Activated T-helper 17 cell treated with anti-CD3 and anti-CD28 coated beads, Interleukin-2, amount 50 U/mL, for 72 hours (primary cell): ENCODE measurements around the gene GTSE1. TPM values are rescaled to one million over a fixed set of nuclear protein-coding genes. Genes with fewer than 3 reads are reported as not detected.
"Not testable (repeated sequence)": the region's sequence is repeated elsewhere in the genome, so short reads cannot be mapped to it uniquely, and the experiment has no call there.

Experiments used
- ATAC-seq: fragments of 150-1000 bp; cut with Tn5 transposase; replicated peaks from 2 replicates; pipeline ENCODE4 v1.10.0; 2021; ENCODE audit warnings: mild to moderate bottlenecking, moderate library complexity
- H3K27ac Mint-ChIP-seq: one replicate; pipeline ENCODE4 v1.8.0; 2022; ENCODE audit warnings: mixed read lengths
- H3K27me3 Mint-ChIP-seq: one replicate; pipeline ENCODE4 v1.8.0; 2022; ENCODE audit warnings: mixed read lengths
- H3K36me3 Mint-ChIP-seq: one replicate; pipeline ENCODE4 v1.8.0; 2022; ENCODE audit warnings: low read depth, mild to moderate bottlenecking, mixed read lengths
- H3K4me1 Mint-ChIP-seq: one replicate; pipeline ENCODE4 v1.8.0; 2022; ENCODE audit warnings: mixed read lengths
- H3K4me3 Mint-ChIP-seq: one replicate; pipeline ENCODE4 v1.8.0; 2022; ENCODE audit warnings: mild to moderate bottlenecking, mixed read lengths
- H3K9me3 Mint-ChIP-seq: one replicate; pipeline ENCODE4 v1.8.0; 2022; ENCODE audit warnings: mixed read lengths
- total RNA-seq, 2 donors: library from RNA; stranded (reverse); gene quantifications; one replicate each; pipeline ENCODE4 v1.2.3, GENCODE V29; 2022

Gene GTSE1
- total RNA-seq, 2 donors from 2014 or later = 36.9 to 62.1 TPM

GRCh38 chr22:46295277-46295971 is 1.2 kb upstream of the GTSE1 start:
- Mint-ChIP-seq H3K27me3 (peaks cover 4% of the 10 kb centered on the region), H3K27ac (peak overlapping the region; percentile 97), H3K36me3 (peaks cover 36% of the 10 kb centered on the region), H3K4me1 (peaks cover 16% of the 10 kb centered on the region), H3K9me3 (peaks cover 5% of the 10 kb centered on the region), H3K4me3 (peak overlapping the region; percentile 95)
- no peak for ATAC-seq

- H3K4me3 Mint-ChIP-seq = peak overlapping the region; percentile 95
Observed at GRCh38 chr22:46297151-46297812, 612 bp downstream of the GTSE1 start.

DNA sequence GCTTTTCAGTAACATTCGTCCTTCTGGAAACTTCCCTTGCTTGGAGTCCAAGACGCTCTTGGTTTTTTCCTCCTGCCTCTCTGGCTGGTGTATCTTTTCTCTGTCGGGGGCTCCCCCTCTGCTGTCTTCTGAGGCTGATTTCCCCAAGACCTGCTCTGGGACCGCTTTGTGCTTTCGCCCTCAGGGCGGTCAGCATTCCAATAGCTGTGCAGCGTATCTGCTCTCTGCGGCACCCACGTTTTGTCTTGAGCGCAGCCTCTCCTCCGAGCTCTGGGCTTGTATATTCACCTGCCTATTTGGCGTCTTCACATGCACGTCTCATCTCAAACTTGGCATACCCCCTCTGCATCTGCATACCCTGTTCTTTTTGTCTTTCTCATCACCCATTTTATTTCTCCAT is 2.4 kb downstream of the GTSE1 start:
- Mint-ChIP-seq H3K4me1 (peaks cover 21% of the 10 kb centered on the region), H3K27me3 (peaks cover 4% of the 10 kb centered on the region), H3K27ac (no peak overlapping the region), H3K9me3 (no peaks in the 10 kb centered on the region), H3K4me3 (peak overlapping the region; percentile 95), H3K36me3 (peaks cover 37% of the 10 kb centered on the region)
- ATAC-seq = no peak

More at GRCh38 chr22:46297151-46297812, 612 bp downstream of the GTSE1 start:
- Mint-ChIP-seq H3K27ac (peak overlapping the region; percentile 82), H3K4me1 (peaks cover 21% of the 10 kb centered on the region), H3K27me3 (peaks cover 4% of the 10 kb centered on the region), H3K9me3 (peaks cover 2% of the 10 kb centered on the region), H3K36me3 (peaks cover 40% of the 10 kb centered on the region)
- ATAC-seq = peak; percentile 17

DNA sequence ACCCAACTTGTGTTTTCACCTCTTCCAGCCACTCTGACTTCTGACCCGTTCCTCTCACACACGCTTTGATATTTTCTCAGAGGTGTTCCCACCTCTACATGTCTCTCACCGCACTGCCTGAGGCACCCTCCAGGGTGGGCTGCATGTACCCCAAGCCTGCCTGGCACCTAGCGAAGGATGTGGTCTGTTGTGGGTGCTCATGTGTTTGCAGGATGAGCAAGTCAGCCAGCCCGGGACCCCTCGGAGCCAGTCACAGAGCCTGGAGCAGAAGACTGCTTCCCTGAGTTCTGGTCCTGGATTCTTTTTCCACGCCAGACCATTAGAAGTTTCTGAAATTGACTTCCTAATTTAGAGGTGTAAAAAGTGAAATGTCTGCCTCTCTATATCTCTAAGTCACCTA is 3.8 kb downstream of the GTSE1 start:
- Mint-ChIP-seq H3K36me3 (peaks cover 37% of the 10 kb centered on the region), H3K9me3 (no peaks in the 10 kb centered on the region)

DNA sequence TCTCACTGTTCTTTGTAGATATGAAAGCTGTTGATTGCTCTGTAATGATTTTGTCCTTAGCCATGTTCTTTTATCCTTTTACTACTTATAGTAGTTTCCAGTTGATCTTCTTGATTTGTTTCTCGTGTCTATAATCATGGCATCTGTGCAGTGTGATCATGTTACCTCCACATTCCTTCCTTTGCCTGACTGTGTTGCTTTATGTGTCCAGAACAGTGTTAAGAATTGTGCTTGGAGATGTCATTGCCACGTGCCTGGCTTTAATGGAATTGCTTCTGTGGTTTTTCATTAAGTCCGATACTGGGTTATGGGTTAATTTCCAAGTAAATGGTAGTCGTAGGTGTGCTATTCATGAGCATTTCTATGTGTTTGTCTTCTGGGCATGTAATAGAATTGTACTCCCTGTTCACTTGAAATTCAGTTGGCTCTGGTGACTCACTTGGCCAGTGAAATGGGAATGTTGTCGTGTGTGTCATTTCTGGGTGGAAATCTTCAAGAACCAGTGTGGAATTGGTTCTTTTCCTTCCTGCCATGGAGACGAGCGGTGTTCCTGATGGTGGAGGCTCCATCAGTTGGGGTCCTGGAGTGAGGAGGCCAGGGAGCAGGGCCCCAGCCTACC is 6.8 kb downstream of the GTSE1 start:
- no peak for ATAC-seq
- Mint-ChIP-seq H3K4me3 (no peak overlapping the region), H3K4me1 (peaks cover 12% of the 10 kb centered on the region), H3K27ac (no peak overlapping the region), H3K27me3 (peaks cover 4% of the 10 kb centered on the region), H3K9me3 (no peaks in the 10 kb centered on the region), H3K36me3 (peaks cover 31% of the 10 kb centered on the region)

More for the DNA sequence above, 3.8 kb downstream of the GTSE1 start:
- Mint-ChIP-seq H3K27ac (no peak overlapping the region), H3K27me3 (peaks cover 4% of the 10 kb centered on the region), H3K4me3 (no peak overlapping the region), H3K4me1 (peaks cover 21% of the 10 kb centered on the region)
- no peak for ATAC-seq

- peaks cover 5% of the 10 kb centered on the region for H3K4me1 Mint-ChIP-seq
- peaks cover 19% of the 10 kb centered on the region for H3K36me3 Mint-ChIP-seq
- no peaks in the 10 kb centered on the region for H3K27me3 Mint-ChIP-seq
- H3K27ac Mint-ChIP-seq = no peak overlapping the region
- ATAC-seq = no peak
- H3K4me3 Mint-ChIP-seq = no peak overlapping the region
- no peaks in the 10 kb centered on the region for H3K9me3 Mint-ChIP-seq
Observed at GRCh38 chr22:46308283-46308988, 11.8 kb downstream of the GTSE1 start.

GRCh38 chr22:46309526-46310085 is 12.9 kb downstream of the GTSE1 start:
- no peak for ATAC-seq
- Mint-ChIP-seq H3K4me1 (peaks cover 5% of the 10 kb centered on the region), H3K27ac (peak overlapping the region; percentile 7), H3K9me3 (no peaks in the 10 kb centered on the region), H3K27me3 (no peaks in the 10 kb centered on the region), H3K36me3 (peaks cover 19% of the 10 kb centered on the region), H3K4me3 (no peak overlapping the region)

- Mint-ChIP-seq H3K4me3 (no peak overlapping the region), H3K36me3 (peaks cover 24% of the 10 kb centered on the region), H3K4me1 (peaks cover 5% of the 10 kb centered on the region), H3K9me3 (no peaks in the 10 kb centered on the region), H3K27me3 (no peaks in the 10 kb centered on the region), H3K27ac (no peak overlapping the region)
- ATAC-seq = no peak
Observed at GRCh38 chr22:46312056-46312455, 15.4 kb downstream of the GTSE1 start.

DNA sequence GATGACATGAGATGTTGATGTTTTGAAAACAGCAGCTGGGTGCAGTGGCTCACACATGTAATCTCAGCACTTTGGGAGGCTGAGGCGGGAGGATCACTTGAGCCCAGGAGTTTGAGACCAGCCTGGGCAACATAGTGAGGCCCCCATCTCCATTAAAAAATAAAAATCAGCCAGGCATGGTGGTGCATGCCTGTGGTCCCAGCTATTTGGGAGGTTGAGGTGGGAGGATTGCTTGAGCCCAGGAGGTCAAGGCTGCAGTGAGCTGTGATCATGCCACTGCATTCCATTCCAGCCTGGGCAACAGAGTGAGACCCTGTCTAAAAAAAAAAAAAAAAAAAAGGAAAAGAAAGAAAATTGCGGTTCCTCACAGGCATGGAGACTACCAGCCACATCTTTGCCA is 16.2 kb downstream of the GTSE1 start:
- not testable (repeated sequence) for H3K27ac Mint-ChIP-seq, H3K27me3 Mint-ChIP-seq, H3K4me3 Mint-ChIP-seq, H3K4me1 Mint-ChIP-seq, ATAC-seq, H3K9me3 Mint-ChIP-seq
- peaks cover 27% of the 10 kb centered on the region for H3K36me3 Mint-ChIP-seq

GRCh38 chr22:46315976-46316375 is 19.3 kb downstream of the GTSE1 start:
- Mint-ChIP-seq H3K27me3 (no peaks in the 10 kb centered on the region), H3K4me3 (no peak overlapping the region), H3K4me1 (no peaks in the 10 kb centered on the region), H3K36me3 (peaks cover 15% of the 10 kb centered on the region), H3K9me3 (no peaks in the 10 kb centered on the region), H3K27ac (no peak overlapping the region)
- ATAC-seq = no peak

DNA sequence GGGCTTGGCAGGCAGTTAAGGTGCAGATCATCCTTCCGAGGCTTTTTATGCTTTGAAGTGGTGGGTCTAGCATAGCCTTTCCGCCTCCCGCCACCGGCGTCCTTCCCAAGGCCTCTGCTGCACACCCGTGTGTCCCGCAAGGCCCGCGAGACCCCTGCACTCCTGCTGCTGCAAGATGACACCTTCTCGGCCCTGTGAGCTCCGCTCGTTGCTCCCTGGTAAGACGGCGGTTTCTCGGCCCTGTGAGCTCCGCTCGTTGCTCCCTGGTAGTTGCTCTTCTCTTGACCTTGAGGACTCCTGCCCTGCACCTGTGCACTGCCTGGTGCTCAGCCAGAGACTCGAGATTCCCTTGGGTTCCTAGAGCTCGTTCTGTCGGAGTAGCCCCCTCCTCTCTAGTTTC is 21.0 kb downstream of the GTSE1 start:
- H3K4me3 Mint-ChIP-seq = no peak overlapping the region
- no peaks in the 10 kb centered on the region for H3K9me3 Mint-ChIP-seq
- no peak for ATAC-seq
- H3K36me3 Mint-ChIP-seq = peaks cover 15% of the 10 kb centered on the region
- H3K27me3 Mint-ChIP-seq = no peaks in the 10 kb centered on the region
- H3K4me1 Mint-ChIP-seq = no peaks in the 10 kb centered on the region
- no peak overlapping the region for H3K27ac Mint-ChIP-seq

DNA sequence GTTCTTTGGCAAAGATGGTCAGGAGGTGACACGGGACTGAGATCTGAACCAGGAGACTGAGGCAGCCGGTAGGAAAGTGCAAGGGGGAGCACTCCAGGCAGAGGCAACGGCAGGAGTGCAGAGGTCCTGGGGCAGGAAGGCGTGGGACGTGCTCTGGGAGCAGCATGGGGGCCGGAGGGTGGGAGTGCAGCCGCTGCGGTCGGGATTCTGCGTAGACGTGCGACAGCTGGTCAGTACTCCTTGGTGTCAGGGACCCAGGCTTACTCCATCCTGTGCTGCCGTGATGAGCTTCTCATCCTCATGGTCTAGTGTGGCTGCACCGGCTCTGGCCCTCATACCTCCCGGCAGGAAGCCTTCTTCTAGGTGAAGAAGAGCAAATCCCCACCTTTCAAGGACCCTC is 21.9 kb downstream of the GTSE1 start:
- Mint-ChIP-seq H3K36me3 (peaks cover 15% of the 10 kb centered on the region), H3K4me1 (no peaks in the 10 kb centered on the region)

DNA sequence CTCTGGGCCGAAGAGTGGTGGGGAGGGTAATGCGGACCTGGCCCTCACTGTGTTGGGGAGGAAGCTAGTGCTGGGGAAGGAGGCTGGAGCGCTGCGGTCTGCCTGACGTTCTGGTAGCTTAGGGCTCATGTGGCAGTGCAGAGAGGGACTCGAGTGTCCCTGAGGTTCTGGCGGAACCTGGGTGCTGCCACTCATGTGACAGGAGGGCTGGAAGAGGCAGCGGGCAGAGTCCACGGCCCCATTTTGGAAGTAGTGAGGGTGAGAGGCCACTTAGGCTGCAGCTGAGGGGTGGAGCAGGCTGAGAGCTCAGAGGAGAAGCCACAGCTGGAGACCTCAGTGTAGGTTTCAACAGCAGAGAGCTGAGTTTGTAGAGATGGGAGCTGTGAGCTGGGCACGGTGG is 22.6 kb downstream of the GTSE1 start:
- Mint-ChIP-seq H3K27me3 (no peaks in the 10 kb centered on the region), H3K9me3 (no peaks in the 10 kb centered on the region), H3K4me3 (no peak overlapping the region), H3K27ac (no peak overlapping the region), H3K4me1 (no peaks in the 10 kb centered on the region), H3K36me3 (peaks cover 15% of the 10 kb centered on the region)
- no peak for ATAC-seq

More for the DNA sequence above, 21.9 kb downstream of the GTSE1 start:
- Mint-ChIP-seq H3K27ac (no peak overlapping the region), H3K27me3 (no peaks in the 10 kb centered on the region), H3K9me3 (no peaks in the 10 kb centered on the region), H3K4me3 (no peak overlapping the region)
- no peak for ATAC-seq

- no peak overlapping the region for H3K27ac Mint-ChIP-seq
- H3K9me3 Mint-ChIP-seq = no peaks in the 10 kb centered on the region
- H3K4me3 Mint-ChIP-seq = no peak overlapping the region
- H3K36me3 Mint-ChIP-seq = peaks cover 15% of the 10 kb centered on the region
- no peaks in the 10 kb centered on the region for H3K4me1 Mint-ChIP-seq
- no peaks in the 10 kb centered on the region for H3K27me3 Mint-ChIP-seq
- no peak for ATAC-seq
Observed at GRCh38 chr22:46320166-46320710, 23.6 kb downstream of the GTSE1 start.
